ENCODE measurements around the gene LMO3. TPM values are rescaled to one million over a fixed set of nuclear protein-coding genes. Genes with fewer than 3 reads are reported as not detected.
A peak's percentile ranks its signal among the peaks of the same experiment; 100 is the strongest.

The LMO3 gene
- total RNA-seq, result 10 to 100 TPM in 5 of 8 experiments, 1 to 10 TPM in 3; 2.6 to 59.1 (median 28.0) TPM

DNA sequence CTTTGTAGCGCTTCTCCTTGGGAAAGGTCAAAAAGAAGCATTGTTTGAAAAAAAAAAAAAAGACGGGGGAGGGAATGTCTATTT is at the start of gene LMO3:
Gene LMO3, minus strand, starts transcription at position 46 of the 84 bp plus-strand sequence. CDS start 5,302 bp downstream, outside the sequence.
- in situ Hi-C loops (cut with MboI; ENCODE audit: low pct_unique_long_range_greater_than_20kb in 2 of 9, low sequenced_read_pairs in 9 of 9, unreplicated experiment in 9 of 9), result no loop called here
- peak within 1 kb of the TSS; percentile 56 to 69 for H3K27ac ChIP-seq
- WGBS, 10 experiments, result 0% methylated on average over 1 to 2 of the region's 2 CpGs; no CpG with 5 or more reads in 5 of the 10 experiments
- ATAC-seq (replicated peaks in 6 of 8), result no peak
- peak within 1 kb of the TSS; percentile 46 to 73 (median 65) for H3K4me3 ChIP-seq
- peaks cover 34 to 57% of the 10 kb centered on the region in 2 donors for H3K4me1 ChIP-seq (replicated peaks in 1 of 2)

DNA sequence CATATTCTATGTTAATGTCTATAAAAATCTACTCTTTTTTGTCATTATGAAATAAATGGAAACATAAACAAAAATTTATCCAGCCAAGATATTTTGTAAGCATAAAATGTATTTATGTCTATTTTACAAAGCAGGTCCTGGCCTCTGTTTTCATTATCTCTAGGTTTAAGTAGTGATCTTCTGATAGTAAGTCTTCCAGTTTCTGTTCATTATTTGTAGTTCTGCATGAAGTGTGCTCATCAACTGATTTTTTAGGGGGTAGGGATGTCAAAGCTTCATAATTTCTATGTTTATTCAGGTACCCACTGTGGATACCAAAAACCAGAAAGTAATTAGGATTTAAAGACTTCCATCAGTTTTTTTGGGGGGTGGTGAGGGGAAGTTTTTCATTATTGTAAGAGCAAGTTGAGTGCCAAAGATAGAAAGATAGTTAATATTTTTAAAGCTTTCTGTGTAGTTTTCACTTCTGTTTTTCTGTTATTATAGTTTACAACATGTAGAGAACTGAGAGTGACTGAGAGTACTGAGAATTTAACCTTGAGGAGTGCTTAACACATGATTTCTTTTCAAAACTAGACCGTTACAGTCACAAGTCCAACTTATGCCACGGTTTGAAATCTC is 30.6 kb upstream of the LMO3 start:
- Histone ChIP-seq H3K27ac (no peak overlapping the region), H3K4me1 (replicated peaks in 1 of 2) (no peaks in the 10 kb centered on the region), H3K4me3 (no peak overlapping the region)
- no peak for ATAC-seq (replicated peaks in 6 of 8)
- in situ Hi-C loops (cut with MboI; ENCODE audit: low pct_unique_long_range_greater_than_20kb in 2 of 9, low sequenced_read_pairs in 9 of 9, unreplicated experiment in 9 of 9), result no loop called here
- WGBS, 10 experiments, result 0 to 90% (median 76%) methylated on average over 1 to 2 of the region's 2 CpGs

DNA sequence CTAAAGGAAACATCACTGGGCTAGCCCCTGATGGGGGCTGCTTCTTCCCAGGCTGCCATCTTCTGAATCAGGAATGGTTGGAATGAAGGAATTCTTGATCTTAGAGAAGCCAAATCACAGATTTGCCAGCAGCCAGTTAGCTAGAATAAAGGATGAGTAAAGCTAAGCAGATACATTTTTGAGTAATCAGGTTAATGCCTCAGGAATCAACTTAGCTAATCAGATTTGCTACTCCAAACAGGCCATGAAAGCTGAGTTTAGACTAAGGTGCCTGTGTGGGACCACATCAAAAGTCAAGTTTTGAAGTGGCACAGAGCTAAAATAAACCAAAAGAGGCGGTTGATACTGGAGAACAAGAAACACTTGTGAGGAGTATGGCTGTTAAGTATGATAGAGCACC is 28.8 kb upstream of the LMO3 start:
- no peak overlapping the region for H3K4me3 ChIP-seq
- H3K4me1 ChIP-seq (replicated peaks in 1 of 2), result no peaks in the 10 kb centered on the region
- no peak overlapping the region for H3K27ac ChIP-seq
- no peak for ATAC-seq (replicated peaks in 6 of 8)
- in situ Hi-C loops (cut with MboI; ENCODE audit: low pct_unique_long_range_greater_than_20kb in 2 of 9, low sequenced_read_pairs in 9 of 9, unreplicated experiment in 9 of 9), result no loop called here
- 0 to 100% (median 69%) methylated on average over 1 of the region's 1 CpG; no CpG with 5 or more reads in 2 of the 10 experiments for WGBS, 10 experiments

DNA sequence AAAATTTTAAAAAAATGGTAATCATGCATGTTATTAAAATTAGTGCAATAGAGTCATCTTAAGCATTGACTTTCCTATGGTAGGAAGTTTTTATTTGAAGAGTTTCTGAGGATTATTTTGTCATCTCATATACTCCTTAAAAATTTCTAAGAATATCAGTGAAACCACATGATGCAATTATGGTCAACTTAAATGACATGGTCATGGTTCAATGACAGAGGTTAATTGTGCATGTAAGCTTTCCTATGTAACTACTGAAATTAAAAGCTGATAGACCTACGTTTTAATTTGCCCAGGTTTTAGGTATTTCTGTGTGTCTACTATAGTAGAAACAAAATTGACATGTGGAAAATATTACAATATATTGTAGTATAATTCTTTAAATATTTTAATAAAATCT is 21.0 kb upstream of the LMO3 start:
- ATAC-seq (replicated peaks in 6 of 8), result no peak
- Histone ChIP-seq H3K4me1 (replicated peaks in 1 of 2) (no peaks in the 10 kb centered on the region), H3K27ac (no peak overlapping the region), H3K4me3 (no peak overlapping the region)
- in situ Hi-C loops (cut with MboI; ENCODE audit: low pct_unique_long_range_greater_than_20kb in 2 of 9, low sequenced_read_pairs in 9 of 9, unreplicated experiment in 9 of 9), result no loop called here
- 0 to 100% (median 50%) methylated on average over 1 of the region's 1 CpG; no CpG with 5 or more reads in 2 of the 10 experiments for WGBS, 10 experiments

DNA sequence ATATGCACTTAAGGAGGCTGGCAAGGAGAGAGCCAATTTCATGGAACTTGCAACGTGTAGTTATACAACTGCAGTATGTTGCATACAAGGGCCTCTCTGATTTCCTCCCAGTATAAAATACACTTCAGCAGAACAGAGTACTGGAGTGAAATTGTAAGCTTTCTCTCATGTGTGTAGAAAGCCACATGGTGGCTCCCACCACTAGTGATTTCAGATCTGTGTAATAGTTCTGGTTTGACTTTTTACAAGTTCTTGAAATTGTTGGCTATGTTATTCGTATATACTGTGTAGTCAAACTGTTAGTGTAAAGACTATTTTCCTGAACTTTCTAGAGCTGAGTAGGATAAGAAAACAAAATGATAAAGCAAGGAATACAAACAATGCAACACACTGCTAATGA is 16.4 kb upstream of the LMO3 start:
- no peak overlapping the region for H3K4me3 ChIP-seq
- WGBS, 10 experiments, result 0 to 100% (median 75%) methylated on average over 1 to 2 of the region's 2 CpGs
- in situ Hi-C loops (cut with MboI; ENCODE audit: low pct_unique_long_range_greater_than_20kb in 2 of 9, low sequenced_read_pairs in 9 of 9, unreplicated experiment in 9 of 9), result no loop called here
- peak in 3 of 8 experiments; percentile 42 to 76 (median 60) for ATAC-seq (replicated peaks in 6 of 8)
- no peak overlapping the region for H3K27ac ChIP-seq
- H3K4me1 ChIP-seq (replicated peaks in 1 of 2), result no peaks in the 10 kb centered on the region

DNA sequence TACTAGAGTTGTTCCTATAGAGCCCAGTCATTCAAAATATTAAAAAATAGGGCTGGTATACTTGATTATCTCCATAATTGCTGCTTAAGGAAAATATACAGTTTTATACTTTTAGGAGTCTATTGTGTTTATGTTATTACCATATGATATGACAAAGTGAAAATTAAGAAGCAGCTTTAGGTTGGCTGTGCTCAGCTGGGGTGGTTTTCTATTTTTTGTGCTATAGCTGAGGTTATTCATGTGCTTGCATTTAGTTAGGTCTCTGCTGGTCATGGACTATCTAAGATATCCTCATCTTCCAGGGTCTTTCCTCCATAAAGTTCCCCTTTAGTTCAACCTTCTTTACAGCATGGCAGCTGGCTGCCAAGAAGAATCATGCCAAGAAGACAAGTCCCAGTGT is 13.6 kb upstream of the LMO3 start:
- Histone ChIP-seq H3K4me3 (no peak overlapping the region), H3K27ac (no peak overlapping the region), H3K4me1 (replicated peaks in 1 of 2) (no peaks in the 10 kb centered on the region)
- ATAC-seq (replicated peaks in 6 of 8), result no peak
- in situ Hi-C loops (cut with MboI; ENCODE audit: low pct_unique_long_range_greater_than_20kb in 2 of 9, low sequenced_read_pairs in 9 of 9, unreplicated experiment in 9 of 9), result no loop called here

DNA sequence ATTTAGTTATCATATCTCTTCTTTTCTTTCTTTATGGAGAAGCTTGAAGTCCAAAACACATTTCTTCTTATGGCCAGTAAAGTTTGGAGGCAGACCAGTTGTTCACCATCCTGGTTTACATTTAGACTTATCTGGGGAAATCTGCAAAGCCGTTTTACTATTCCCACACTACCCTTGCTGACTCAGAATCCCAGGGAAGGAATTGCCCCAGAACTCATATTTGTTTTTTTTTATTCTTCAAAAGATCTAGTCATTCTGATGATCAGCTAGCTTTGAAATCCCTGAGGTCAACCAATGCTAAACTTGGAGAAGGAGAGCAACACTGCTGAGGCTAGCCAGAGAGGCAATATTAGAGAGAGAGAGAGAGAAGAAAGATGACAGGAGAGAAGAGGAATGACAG is 12.3 kb upstream of the LMO3 start:
- ATAC-seq (replicated peaks in 6 of 8), result no peak
- 33 to 100% (median 83%) methylated on average over 1 of the region's 1 CpG; no CpG with 5 or more reads in 1 of the 10 experiments for WGBS, 10 experiments

DNA sequence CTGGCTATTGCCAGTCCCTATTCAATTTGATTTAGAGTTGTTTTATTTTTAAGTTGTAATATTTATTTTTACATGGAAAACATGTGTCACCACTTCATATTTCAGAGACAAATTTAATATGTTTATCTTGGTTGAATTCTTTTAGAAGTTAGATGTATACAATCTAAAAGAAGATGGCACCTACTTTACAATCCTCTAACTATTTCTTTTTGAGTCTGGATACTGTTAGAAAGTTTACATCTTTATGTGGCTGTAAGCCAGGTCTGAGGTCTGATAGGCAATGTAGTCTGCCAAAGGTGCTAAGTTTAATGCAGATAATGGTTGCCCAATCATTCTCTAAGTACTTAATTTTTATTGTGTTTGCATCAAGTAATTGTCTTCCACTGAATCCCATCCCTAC is 7.2 kb upstream of the LMO3 start:
- Histone ChIP-seq H3K4me3 (no peak overlapping the region), H3K27ac (no peak overlapping the region), H3K4me1 (replicated peaks in 1 of 2) (peaks cover 30 to 39% of the 10 kb centered on the region in 2 donors)
- no peak for ATAC-seq (replicated peaks in 6 of 8)
- in situ Hi-C loops (cut with MboI; ENCODE audit: low pct_unique_long_range_greater_than_20kb in 2 of 9, low sequenced_read_pairs in 9 of 9, unreplicated experiment in 9 of 9), result no loop called here

More for the DNA sequence above, 12.3 kb upstream of the LMO3 start:
- Histone ChIP-seq H3K27ac (no peak overlapping the region), H3K4me3 (no peak overlapping the region), H3K4me1 (replicated peaks in 1 of 2) (no peaks in the 10 kb centered on the region)
- in situ Hi-C loops (cut with MboI; ENCODE audit: low pct_unique_long_range_greater_than_20kb in 2 of 9, low sequenced_read_pairs in 9 of 9, unreplicated experiment in 9 of 9), result no loop called here

DNA sequence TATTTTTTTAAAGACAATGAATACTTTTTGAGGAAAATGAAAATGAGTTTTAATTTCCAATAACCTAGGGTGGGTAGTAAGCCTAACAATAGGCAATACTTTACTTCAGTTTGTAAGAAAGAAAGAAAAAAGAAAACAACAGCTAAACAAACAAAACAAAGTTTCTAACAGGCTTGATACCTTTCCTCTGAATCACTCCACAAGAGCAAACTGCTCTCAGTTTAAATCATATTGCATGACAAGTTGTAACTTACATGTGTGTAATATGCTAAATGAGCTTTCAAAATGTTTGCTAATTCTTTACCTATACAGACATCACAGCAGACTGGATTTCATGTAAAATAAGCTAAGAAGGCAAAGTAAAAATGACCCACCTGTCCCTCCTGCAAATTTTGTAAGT is 6.7 kb upstream of the LMO3 start:
- no peak overlapping the region for H3K4me3 ChIP-seq
- in situ Hi-C loops (cut with MboI; ENCODE audit: low pct_unique_long_range_greater_than_20kb in 2 of 9, low sequenced_read_pairs in 9 of 9, unreplicated experiment in 9 of 9), result no loop called here
- peak in 2 of 8 experiments; percentile 39 to 45 for ATAC-seq (replicated peaks in 6 of 8)
- peaks cover 32 to 44% of the 10 kb centered on the region in 2 donors for H3K4me1 ChIP-seq (replicated peaks in 1 of 2)
- H3K27ac ChIP-seq, result no peak overlapping the region

DNA sequence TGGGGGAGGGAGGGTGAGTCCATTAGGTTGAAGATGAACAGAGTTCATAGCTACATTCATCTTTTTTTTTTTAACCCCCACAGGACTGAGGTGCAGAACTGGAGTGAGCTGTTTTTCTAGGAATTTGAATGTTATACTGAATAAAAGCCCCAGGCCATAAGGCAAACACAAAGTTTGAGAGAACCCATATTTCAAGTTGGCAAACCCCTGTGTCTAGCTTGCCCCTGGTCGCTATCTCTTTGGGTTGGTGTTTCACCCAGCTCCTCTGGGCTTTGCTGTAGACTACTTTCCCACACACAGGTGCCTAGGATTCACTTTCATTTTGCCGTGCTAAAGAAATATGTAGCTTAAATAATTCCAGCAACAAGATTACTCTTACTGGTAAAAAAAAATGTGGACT is 5.2 kb upstream of the LMO3 start:
- WGBS, 10 experiments, result 0 to 100% (median 40%) methylated on average over 1 to 2 of the region's 2 CpGs; no CpG with 5 or more reads in 1 of the 10 experiments
- Histone ChIP-seq H3K4me3 (no peak overlapping the region), H3K4me1 (replicated peaks in 1 of 2) (peaks cover 35 to 52% of the 10 kb centered on the region in 2 donors), H3K27ac (no peak overlapping the region)
- no peak for ATAC-seq (replicated peaks in 6 of 8)
- in situ Hi-C loops (cut with MboI; ENCODE audit: low pct_unique_long_range_greater_than_20kb in 2 of 9, low sequenced_read_pairs in 9 of 9, unreplicated experiment in 9 of 9), result no loop called here

DNA sequence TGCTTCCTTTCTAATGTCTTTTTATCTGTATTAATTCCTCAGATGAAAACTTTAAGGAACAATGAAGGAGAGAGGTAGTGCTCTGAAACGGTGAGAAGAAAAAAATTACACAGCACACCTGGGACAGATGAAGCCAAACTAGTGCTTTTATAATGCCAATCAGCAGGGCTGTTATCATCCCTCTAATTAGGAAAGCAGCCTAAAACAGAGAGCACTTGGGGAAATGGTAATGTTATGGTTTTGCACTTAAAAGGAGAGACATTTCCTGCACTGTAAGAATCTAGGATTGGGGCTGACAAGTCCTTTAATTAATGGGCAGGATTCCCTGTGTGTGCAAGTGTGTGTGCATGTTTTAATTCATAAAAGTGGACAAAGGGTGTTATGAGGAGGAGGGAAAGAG is 4.8 kb upstream of the LMO3 start:
- Histone ChIP-seq H3K27ac (no peak overlapping the region), H3K4me3 (no peak overlapping the region), H3K4me1 (replicated peaks in 1 of 2) (peaks cover 35 to 52% of the 10 kb centered on the region in 2 donors)
- WGBS, 10 experiments, result 0 to 40% (median 20%) methylated on average over 1 of the region's 1 CpG; no CpG with 5 or more reads in 7 of the 10 experiments
- ATAC-seq (replicated peaks in 6 of 8), result peak in 4 of 8 experiments; percentile 14 to 28 (median 18)
- in situ Hi-C loops (cut with MboI; ENCODE audit: low pct_unique_long_range_greater_than_20kb in 2 of 9, low sequenced_read_pairs in 9 of 9, unreplicated experiment in 9 of 9), result no loop called here

DNA sequence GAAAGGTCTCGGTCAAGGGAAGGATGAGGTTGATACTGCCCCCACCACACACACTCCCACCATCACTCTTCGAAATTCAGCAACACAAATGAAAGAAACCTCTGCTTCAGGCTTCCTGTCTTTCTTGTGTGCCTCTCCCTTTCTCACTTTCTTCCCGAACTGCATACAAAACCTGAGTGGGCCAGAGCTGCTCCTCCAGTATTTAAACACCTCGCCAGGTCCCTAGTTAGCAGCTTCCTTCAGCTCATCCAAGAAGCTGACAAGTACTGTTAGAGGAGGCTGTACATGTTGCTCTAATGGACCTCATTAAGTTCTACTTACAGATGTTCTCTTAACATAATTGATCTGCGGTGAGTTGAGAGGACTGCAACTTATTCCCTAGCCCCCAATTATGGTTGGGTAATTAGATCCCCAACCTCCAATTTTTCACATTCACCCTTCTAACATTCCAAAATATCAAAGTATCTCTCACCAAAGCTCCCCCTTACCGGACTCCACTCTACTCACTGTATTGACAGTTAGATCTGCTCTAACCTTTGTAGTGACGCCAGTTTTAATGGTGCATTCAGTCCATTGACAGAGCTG is 4.1 kb upstream of the LMO3 start:
- Histone ChIP-seq H3K27ac (no peak overlapping the region), H3K4me3 (peak overlapping the region in 3 of 5 donors; percentile 30 to 67 (median 65)), H3K4me1 (replicated peaks in 1 of 2) (peaks cover 35 to 52% of the 10 kb centered on the region in 2 donors)
- WGBS, 10 experiments, result 0 to 92% (median 30%) methylated on average over 1 to 5 of the region's 7 CpGs; no CpG with 5 or more reads in 1 of the 10 experiments
- no peak for ATAC-seq (replicated peaks in 6 of 8)
- in situ Hi-C loops (cut with MboI; ENCODE audit: low pct_unique_long_range_greater_than_20kb in 2 of 9, low sequenced_read_pairs in 9 of 9, unreplicated experiment in 9 of 9), result no loop called here

DNA sequence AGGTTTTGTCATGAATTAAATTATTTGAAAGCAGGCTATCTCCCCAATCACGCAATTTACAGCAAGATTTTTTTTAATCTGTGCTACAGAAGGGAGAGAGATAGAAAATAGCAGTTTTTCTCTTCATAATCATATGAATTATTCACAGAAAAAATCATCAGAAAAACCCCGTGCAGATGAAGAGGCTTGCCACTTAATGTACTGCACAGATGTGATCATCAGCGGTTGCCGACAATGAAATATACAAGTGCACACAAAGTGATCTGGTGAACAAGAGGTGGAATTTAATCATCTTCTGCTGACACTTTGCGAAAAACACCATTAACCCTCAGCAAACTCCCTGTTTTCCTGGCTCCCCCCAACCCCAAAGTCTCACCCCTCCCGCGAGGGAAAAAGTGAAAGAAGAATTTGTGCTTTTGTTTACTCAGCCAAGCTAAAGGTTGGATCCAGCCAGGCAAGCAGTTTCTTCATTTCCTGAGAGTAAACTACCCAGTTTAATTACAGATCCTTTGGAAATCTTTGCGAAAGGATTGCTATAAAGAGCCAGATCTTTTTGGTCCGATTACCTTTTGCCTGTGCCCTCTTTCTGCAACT is 3.1 kb upstream of the LMO3 start:
- peak in 5 of 8 experiments; percentile 9 to 51 (median 15) for ATAC-seq (replicated peaks in 6 of 8)
- 9 to 80% (median 21%) methylated on average over 1 to 7 of the region's 9 CpGs for WGBS, 10 experiments
- Histone ChIP-seq H3K27ac (peak overlapping the region in 1 of 2 donors; percentile 46), H3K4me1 (replicated peaks in 1 of 2) (peaks cover 35 to 52% of the 10 kb centered on the region in 2 donors), H3K4me3 (peak overlapping the region; percentile 1 to 67 (median 30))
- in situ Hi-C loops (cut with MboI; ENCODE audit: low pct_unique_long_range_greater_than_20kb in 2 of 9, low sequenced_read_pairs in 9 of 9, unreplicated experiment in 9 of 9), result no loop called here

Measured in motor neuron (in vitro differentiated cells).